ENCODE measurements around the gene IGFBP7.

The IGFBP7 gene

GRCh38 chr4:57081651-57082621 is 28.2 kb downstream of the IGFBP7 start:
- H3K9me3 ChIP-seq (ENCODE audit: insufficient read depth, low read depth, low read length), result no peaks in the 10 kb centered on the region
- H3K36me3 ChIP-seq (ENCODE audit: insufficient read depth, low read length), result no peaks in the 10 kb centered on the region
- H3K27ac ChIP-seq (ENCODE audit: low read depth, low read length), result peak overlapping the region; percentile 66; the same call in 1 of the 2 replicates
- no peaks in the 10 kb centered on the region for H3K27me3 ChIP-seq (ENCODE audit: insufficient read depth, low read length)
- peaks cover 21% of the 10 kb centered on the region for H3K4me1 ChIP-seq (ENCODE audit: insufficient read depth, low read length)
- H3K4me3 ChIP-seq (ENCODE audit: low read length), result no peak overlapping the region
- 64% methylated on average over 9 of the region's 9 CpGs for WGBS
- H3K9ac ChIP-seq (ENCODE audit: low read depth, low read length), result no peak overlapping the region

GRCh38 chr4:57080781-57081650 is 29.2 kb downstream of the IGFBP7 start:
- Histone ChIP-seq H3K27ac (ENCODE audit: low read depth, low read length) (peak overlapping the region; percentile 66; the same call in 1 of the 2 replicates), H3K4me1 (ENCODE audit: insufficient read depth, low read length) (peaks cover 21% of the 10 kb centered on the region), H3K9ac (ENCODE audit: low read depth, low read length) (no peak overlapping the region), H3K27me3 (ENCODE audit: insufficient read depth, low read length) (no peaks in the 10 kb centered on the region), H3K4me3 (ENCODE audit: low read length) (no peak overlapping the region), H3K36me3 (ENCODE audit: insufficient read depth, low read length) (no peaks in the 10 kb centered on the region), H3K9me3 (ENCODE audit: insufficient read depth, low read depth, low read length) (no peaks in the 10 kb centered on the region)
- 83% methylated on average over 5 of the region's 5 CpGs for WGBS

- no peaks in the 10 kb centered on the region for H3K9me3 ChIP-seq (ENCODE audit: insufficient read depth, low read depth, low read length)
- no peak overlapping the region for H3K4me3 ChIP-seq (ENCODE audit: low read length)
- 30% methylated on average over 10 of the region's 10 CpGs for WGBS
- peak overlapping the region; percentile 29 for H3K27ac ChIP-seq (ENCODE audit: low read depth, low read length)
- peaks cover 24% of the 10 kb centered on the region for H3K4me1 ChIP-seq (ENCODE audit: insufficient read depth, low read length)
- peak overlapping the region; percentile 25; the same call in 1 of the 2 replicates for H3K9ac ChIP-seq (ENCODE audit: low read depth, low read length)
- H3K27me3 ChIP-seq (ENCODE audit: insufficient read depth, low read length), result no peaks in the 10 kb centered on the region
- H3K36me3 ChIP-seq (ENCODE audit: insufficient read depth, low read length), result no peaks in the 10 kb centered on the region
Measured at GRCh38 chr4:57078685-57079521, 31.3 kb downstream of the IGFBP7 start.

GRCh38 chr4:57077550-57078343 is 32.4 kb downstream of the IGFBP7 start:
- Histone ChIP-seq H3K4me1 (ENCODE audit: insufficient read depth, low read length) (peaks cover 24% of the 10 kb centered on the region), H3K9me3 (ENCODE audit: insufficient read depth, low read depth, low read length) (no peaks in the 10 kb centered on the region), H3K27ac (ENCODE audit: low read depth, low read length) (peak overlapping the region; percentile 29), H3K27me3 (ENCODE audit: insufficient read depth, low read length) (no peaks in the 10 kb centered on the region), H3K36me3 (ENCODE audit: insufficient read depth, low read length) (no peaks in the 10 kb centered on the region), H3K4me3 (ENCODE audit: low read length) (no peak overlapping the region), H3K9ac (ENCODE audit: low read depth, low read length) (no peak overlapping the region; the same call in 1 of the 2 replicates)
- 80% methylated on average over 14 of the region's 14 CpGs for WGBS

- Histone ChIP-seq H3K36me3 (ENCODE audit: insufficient read depth, low read length) (no peaks in the 10 kb centered on the region), H3K4me1 (ENCODE audit: insufficient read depth, low read length) (peaks cover 21% of the 10 kb centered on the region), H3K27ac (ENCODE audit: low read depth, low read length) (no peak overlapping the region), H3K9ac (ENCODE audit: low read depth, low read length) (no peak overlapping the region), H3K4me3 (ENCODE audit: low read length) (no peak overlapping the region), H3K27me3 (ENCODE audit: insufficient read depth, low read length) (no peaks in the 10 kb centered on the region), H3K9me3 (ENCODE audit: insufficient read depth, low read depth, low read length) (no peaks in the 10 kb centered on the region)
- 42% methylated on average over 1 of the region's 4 CpGs for WGBS
Measured at GRCh38 chr4:57076646-57077045, 33.5 kb downstream of the IGFBP7 start.

- Histone ChIP-seq H3K27me3 (ENCODE audit: insufficient read depth, low read length) (no peaks in the 10 kb centered on the region), H3K4me3 (ENCODE audit: low read length) (no peak overlapping the region), H3K36me3 (ENCODE audit: insufficient read depth, low read length) (no peaks in the 10 kb centered on the region), H3K9ac (ENCODE audit: low read depth, low read length) (no peak overlapping the region), H3K9me3 (ENCODE audit: insufficient read depth, low read depth, low read length) (no peaks in the 10 kb centered on the region), H3K4me1 (ENCODE audit: insufficient read depth, low read length) (peaks cover 21% of the 10 kb centered on the region), H3K27ac (ENCODE audit: low read depth, low read length) (no peak overlapping the region)
Measured at GRCh38 chr4:57075367-57075766, 34.8 kb downstream of the IGFBP7 start.

GRCh38 chr4:57074744-57075143 is 35.4 kb downstream of the IGFBP7 start:
- 72% methylated on average over 4 of the region's 4 CpGs for WGBS
- no peaks in the 10 kb centered on the region for H3K9me3 ChIP-seq (ENCODE audit: insufficient read depth, low read depth, low read length)
- no peaks in the 10 kb centered on the region for H3K27me3 ChIP-seq (ENCODE audit: insufficient read depth, low read length)
- peaks cover 21% of the 10 kb centered on the region for H3K4me1 ChIP-seq (ENCODE audit: insufficient read depth, low read length)
- no peaks in the 10 kb centered on the region for H3K36me3 ChIP-seq (ENCODE audit: insufficient read depth, low read length)
- H3K9ac ChIP-seq (ENCODE audit: low read depth, low read length), result no peak overlapping the region
- H3K27ac ChIP-seq (ENCODE audit: low read depth, low read length), result no peak overlapping the region
- no peak overlapping the region for H3K4me3 ChIP-seq (ENCODE audit: low read length)

- Histone ChIP-seq H3K4me1 (ENCODE audit: insufficient read depth, low read length) (peaks cover 11% of the 10 kb centered on the region), H3K27me3 (ENCODE audit: insufficient read depth, low read length) (no peaks in the 10 kb centered on the region), H3K4me3 (ENCODE audit: low read length) (no peak overlapping the region), H3K27ac (ENCODE audit: low read depth, low read length) (no peak overlapping the region), H3K9ac (ENCODE audit: low read depth, low read length) (no peak overlapping the region), H3K36me3 (ENCODE audit: insufficient read depth, low read length) (no peaks in the 10 kb centered on the region), H3K9me3 (ENCODE audit: insufficient read depth, low read depth, low read length) (no peaks in the 10 kb centered on the region)
- 86% methylated on average over 5 of the region's 5 CpGs for WGBS
Measured at GRCh38 chr4:57073559-57073958, 36.6 kb downstream of the IGFBP7 start.

- Histone ChIP-seq H3K4me3 (ENCODE audit: low read length) (no peak overlapping the region), H3K27ac (ENCODE audit: low read depth, low read length) (no peak overlapping the region), H3K4me1 (ENCODE audit: insufficient read depth, low read length) (peaks cover 4% of the 10 kb centered on the region; the same call in 1 of the 2 replicates), H3K36me3 (ENCODE audit: insufficient read depth, low read length) (no peaks in the 10 kb centered on the region), H3K27me3 (ENCODE audit: insufficient read depth, low read length) (no peaks in the 10 kb centered on the region), H3K9ac (ENCODE audit: low read depth, low read length) (no peak overlapping the region), H3K9me3 (ENCODE audit: insufficient read depth, low read depth, low read length) (no peaks in the 10 kb centered on the region)
- 87% methylated on average over 2 of the region's 2 CpGs for WGBS
Measured at GRCh38 chr4:57071326-57071725, 38.9 kb downstream of the IGFBP7 start.

- H3K9me3 ChIP-seq (ENCODE audit: insufficient read depth, low read depth, low read length), result no peaks in the 10 kb centered on the region
- H3K9ac ChIP-seq (ENCODE audit: low read depth, low read length), result no peak overlapping the region
- no peaks in the 10 kb centered on the region for H3K36me3 ChIP-seq (ENCODE audit: insufficient read depth, low read length)
- H3K27ac ChIP-seq (ENCODE audit: low read depth, low read length), result no peak overlapping the region
- H3K4me1 ChIP-seq (ENCODE audit: insufficient read depth, low read length), result peaks cover 4% of the 10 kb centered on the region; the same call in 1 of the 2 replicates
- no peaks in the 10 kb centered on the region for H3K27me3 ChIP-seq (ENCODE audit: insufficient read depth, low read length)
- WGBS, result 100% methylated on average over 2 of the region's 2 CpGs
- no peak overlapping the region for H3K4me3 ChIP-seq (ENCODE audit: low read length)
Measured at GRCh38 chr4:57070461-57070860, 39.7 kb downstream of the IGFBP7 start.
